NCI-H146 treated with DMSO at 0.1 percent for 48 hours (cell line): ENCODE results near the gene STUM.

Experiments used
- DNase-seq: peaks from one replicate; lab custom pipeline; 2025; ENCODE audit not compliant: unreplicated experiment; lab: John Stamatoyannopoulos, UW

Gene STUM

DNA sequence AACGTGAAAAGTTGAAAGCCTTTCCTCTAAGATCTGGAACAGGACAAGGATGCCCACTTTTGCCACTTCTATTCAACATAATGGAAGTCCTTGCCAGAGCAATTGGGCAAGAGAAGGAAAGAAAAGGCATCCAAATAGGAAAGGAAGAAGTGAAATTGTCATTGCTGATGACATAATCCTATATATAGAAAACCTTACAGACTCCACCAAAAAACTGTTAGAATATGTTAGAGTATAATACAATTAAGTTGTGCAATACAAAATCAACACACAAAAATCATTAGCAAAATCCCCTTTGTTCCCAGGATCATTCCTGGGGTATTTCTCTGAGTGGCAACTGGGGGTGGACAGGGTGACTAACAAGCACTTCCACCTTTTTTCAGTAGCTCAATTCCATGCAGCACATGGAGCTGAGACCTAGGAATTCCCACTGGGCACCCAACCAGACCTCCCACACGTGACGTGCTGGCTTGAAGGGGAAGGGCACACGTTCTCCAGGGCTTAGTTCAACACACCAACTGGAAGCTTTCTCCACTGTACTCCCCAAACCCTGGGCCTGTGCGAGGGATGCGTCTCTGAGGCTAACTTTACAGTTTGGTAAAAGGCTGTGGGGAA lies 9.6 kb downstream of the STUM start:
- DNase-seq: no peak

DNA sequence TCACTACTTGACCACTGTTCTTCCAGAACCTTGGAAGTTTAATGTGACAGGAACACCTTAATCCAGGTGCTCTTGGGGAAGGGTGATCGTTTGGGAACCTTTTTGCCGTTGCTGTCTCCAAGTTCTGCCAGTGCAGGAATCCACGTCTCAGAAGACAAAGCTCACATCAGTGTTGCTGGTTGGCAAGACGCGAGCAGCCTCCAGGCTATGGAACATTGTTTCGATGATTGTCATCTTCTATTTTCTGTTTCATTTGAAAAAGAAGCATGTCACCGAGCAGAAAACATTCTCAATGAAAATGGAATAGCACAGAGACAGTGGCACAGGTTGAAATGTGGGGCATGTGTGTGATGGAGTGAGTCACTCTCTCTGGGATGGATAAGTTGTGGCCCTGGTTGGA lies 11.7 kb downstream of the STUM start:
- DNase-seq: no peak

DNA sequence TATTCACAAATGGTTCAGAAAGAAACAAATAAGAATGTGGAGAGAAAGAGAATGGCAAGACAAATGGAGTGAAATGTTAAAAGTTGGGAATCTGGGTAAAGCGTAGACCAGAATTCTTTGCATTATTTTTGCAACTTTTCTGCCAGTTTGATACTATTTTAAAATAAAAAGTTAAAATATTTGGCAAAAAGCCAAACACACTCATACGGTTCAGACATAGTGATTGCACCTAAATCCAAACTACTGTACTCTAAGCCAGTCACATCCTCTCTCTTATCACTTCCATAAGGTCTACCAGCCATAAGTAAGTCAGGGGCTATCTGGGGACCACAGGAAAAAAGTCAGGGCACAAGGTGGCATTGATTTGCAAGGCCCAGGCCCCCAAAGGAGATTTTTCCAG lies 14.4 kb downstream of the STUM start:
- DNase-seq: no peak

DNA sequence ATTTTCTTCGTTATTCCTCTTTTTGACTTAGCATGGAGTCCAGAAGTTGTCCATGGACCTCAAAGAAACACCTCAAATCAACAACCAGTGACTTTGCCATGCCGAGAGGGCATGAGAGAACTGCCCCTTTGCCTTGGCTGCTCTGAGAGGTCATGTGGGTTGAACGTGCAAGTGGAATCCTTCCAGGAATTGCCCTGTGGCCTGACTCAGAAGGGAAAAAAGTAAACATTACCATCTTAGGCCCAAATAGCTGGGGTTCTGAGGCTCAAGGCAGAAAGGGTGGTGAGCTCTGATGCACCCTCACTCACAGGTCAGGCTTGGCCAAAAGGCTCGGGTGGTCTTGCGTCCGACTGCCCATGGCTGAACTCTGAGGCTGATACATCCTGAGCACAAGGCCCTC lies 15.1 kb downstream of the STUM start:
- no peak for DNase-seq

DNA sequence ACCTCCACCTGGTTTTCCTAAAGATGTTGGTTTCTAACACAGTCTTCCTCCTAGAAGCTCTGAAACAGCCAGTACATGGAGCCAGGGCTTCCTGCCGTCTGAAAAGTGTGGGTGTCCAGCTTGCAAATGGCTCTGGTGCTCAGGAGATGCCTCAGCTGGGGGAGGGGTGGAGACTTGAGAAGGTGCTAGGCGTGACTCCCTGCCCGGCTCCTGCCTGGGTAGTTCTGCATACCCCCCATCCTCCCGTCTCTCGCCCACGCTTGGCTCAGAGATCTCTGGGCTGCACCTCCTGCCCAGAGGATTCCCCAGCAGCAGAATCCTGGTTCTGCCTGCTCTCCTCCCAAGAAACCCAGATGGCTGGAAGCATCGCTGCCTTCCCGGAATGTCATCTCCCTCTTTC lies 16.9 kb downstream of the STUM start:
- DNase-seq: no peak

DNA sequence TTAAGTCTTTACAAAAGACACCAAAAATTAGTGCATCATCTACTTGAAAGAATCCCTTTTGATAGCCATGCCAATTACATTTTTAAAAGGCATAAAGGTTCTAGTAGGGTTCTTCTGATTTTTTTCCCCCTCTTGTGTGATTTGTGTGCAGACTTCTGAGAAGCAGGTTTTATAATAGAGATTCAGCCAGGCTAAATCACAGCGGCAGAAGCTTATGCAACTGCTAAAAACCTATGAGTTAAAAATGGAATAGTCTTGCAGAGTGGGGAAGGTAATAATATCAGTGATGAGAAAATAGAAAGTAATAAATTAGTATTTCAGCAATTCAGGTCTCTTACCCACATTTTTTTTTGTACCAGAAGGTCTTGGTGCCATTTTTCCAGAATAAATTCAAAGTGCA lies 17.7 kb downstream of the STUM start:
- no peak for DNase-seq

DNA sequence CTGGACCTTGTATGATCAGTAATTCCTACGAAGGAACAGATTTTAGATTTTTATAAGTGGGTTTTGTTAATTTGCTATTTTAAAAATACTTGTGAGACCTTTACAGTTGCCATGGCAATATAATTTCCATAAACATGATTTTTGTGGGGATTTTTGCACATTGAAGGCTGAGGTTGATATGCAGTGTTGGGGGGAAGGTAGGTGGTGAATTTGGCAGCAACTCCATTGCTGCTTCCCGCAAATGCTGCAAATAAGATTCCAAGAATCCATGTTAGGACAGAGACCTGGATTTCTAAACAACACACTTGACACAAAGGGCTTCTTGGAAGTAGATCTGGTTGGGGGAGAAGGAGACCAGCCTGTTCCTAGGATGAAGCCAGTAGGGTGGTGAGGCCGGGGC lies 18.2 kb downstream of the STUM start:
- no peak for DNase-seq

DNA sequence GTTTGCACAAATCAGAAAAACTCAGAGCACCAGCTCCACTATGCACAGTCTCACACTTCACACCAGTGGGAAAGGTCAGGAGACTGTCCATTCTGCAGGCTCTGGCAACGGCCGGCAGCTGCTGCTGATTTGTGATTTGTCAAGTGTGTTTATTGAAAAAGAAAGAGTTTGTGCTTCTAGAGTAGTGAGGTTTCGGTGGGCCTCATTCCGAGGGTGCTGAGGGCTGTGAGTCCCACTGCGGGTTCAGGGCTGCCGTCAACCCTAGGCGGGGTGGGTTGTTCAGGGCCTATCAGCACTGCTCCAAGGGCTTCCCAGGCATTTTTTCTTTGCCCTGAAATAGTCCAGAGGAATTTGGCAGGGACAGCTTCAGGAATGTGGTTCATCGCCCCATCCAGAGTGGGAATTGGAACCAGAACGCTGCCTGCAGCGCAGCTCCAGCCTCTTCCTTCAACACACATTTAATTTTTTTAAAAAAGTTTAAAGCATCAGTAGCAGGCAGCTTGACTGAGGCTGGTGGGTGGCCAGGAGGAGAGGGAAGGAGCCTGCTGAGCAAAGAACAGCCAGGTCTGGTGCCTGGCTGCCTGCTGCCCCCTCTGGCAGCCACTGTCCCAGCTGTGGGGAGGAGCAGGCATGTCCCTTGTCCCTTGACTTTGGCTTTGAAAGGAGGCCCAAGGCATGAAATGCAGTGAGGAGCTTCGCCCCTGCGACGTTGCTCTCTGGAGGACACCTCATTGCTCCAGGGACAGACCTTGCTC lies 19.7 kb downstream of the STUM start:
- no peak for DNase-seq

DNA sequence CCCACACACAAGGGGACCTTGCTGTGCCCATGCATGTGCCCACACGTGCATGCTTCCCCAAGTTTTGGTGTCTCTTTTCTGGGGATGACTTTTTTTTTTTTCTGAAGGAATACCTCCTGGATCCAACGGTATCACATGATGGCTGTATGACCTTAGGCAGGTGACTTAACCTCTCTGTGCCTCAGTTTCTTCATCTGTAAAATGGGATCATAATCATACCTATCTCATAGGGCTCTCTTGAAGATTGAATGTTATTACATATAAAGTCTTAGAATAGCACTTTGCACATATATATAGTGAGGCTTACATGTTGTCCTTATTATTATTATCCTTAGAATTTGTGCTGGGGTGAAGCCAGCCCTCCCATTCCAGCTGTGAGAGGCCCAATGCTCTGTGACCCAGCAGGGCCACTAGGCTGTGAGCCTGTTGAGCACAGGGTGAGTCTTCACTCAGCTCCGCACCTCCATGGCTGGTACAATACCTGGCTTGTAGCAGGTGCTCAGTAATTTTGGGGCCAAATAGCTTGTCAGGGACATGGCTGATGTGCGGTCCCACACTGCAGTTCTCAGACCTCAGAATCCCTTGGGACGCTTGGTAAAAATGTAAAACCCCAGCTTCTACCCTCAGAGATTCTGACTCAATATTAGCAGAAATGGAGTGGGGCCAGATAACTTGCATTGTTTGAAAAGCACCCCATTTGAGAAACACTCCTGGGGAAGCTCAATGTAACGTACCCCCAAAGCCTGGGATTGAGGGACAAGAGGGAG lies 20.6 kb downstream of the STUM start:
- no peak for DNase-seq

DNA sequence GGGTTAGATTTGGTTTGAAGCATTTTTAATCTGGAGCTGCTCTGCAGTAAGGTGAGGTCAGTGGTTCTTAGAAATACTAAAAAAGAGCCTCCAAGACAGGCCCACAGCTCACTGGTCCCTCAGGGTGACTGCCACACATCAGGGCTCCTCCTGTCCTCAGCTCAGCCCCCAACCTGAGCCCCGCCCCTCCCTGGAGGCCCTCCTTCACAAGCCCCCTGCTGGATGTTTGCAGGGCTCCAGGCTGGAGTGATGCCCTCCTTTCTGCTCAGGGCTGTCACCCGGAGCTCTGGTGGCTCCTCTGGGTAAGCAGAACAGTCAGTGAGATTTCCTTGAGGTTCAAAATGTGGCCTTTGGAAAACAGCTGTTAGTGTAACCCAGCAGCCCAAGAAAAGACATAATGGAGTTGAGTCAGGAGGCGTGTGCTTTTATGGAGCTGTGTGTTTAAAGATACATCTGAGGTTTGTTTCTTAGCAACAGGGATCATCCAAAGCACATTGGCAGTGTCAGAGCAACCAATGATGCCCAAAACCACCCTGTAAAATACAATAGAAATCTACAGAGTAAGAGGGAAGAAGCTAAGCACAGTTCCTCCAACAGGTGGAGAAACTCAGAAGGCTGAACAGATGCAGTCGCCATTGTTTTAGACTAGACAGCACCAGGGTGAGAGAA lies 21.4 kb downstream of the STUM start:
- DNase-seq: peak; percentile 1

DNA sequence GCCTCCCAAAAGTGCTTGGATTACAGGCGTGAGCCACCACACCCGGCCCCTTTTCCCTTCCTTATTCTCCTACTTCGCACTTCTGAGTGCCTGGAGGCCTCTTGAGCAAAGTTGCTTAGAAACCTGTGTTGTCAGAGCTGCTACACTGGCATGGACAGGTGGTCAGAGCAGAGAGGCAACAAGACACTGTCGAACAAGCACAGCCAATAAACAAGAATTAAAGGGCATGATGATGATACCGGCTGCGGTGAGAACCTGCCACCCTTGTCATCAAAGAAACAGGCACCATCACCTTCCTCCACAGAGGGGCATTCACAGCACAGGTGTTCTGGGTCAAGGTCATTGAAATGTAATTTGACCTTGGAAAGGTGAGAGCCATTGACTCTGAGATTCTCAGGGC lies 23.3 kb downstream of the STUM start:
- no peak for DNase-seq

DNA sequence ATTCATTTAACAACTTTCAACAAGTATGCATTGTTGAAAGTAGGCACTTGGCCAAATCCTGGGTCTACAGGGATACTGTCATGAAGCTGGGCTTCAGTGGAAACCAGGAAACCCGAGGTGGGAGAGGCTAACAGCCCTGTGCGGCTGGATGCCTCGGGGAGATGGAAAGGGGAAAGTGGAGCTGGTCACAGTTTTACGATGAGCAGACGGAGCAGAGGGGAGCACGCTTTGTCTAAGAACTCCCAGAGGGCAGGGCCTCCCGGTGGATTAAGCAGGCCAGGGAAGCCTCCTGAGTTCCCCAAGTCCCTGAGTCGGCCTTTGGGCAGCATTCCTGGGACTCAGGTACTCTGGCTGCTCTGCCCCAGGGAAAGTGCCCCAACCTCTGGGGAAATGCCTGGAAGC lies 23.8 kb downstream of the STUM start:
- DNase-seq: no peak

DNA sequence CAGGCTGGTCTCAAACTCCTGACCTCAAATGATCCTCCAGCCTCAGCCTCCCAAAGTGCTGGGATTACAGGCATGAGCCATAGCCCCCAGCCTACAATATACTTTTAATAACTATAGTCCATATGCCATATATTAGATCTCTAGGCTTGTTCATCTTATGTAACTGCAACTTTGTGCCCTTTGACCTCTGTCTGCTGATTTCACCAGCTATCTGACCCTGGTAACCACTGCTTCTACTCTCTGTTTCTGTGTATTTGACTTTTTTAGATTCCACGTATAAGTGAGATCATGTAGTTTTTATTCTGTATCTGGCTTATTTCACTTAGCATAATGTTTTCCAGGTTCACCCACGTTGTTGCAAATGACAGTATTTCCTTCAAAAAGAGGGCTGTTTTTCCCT lies 25.5 kb downstream of the STUM start:
- DNase-seq: no peak

DNA sequence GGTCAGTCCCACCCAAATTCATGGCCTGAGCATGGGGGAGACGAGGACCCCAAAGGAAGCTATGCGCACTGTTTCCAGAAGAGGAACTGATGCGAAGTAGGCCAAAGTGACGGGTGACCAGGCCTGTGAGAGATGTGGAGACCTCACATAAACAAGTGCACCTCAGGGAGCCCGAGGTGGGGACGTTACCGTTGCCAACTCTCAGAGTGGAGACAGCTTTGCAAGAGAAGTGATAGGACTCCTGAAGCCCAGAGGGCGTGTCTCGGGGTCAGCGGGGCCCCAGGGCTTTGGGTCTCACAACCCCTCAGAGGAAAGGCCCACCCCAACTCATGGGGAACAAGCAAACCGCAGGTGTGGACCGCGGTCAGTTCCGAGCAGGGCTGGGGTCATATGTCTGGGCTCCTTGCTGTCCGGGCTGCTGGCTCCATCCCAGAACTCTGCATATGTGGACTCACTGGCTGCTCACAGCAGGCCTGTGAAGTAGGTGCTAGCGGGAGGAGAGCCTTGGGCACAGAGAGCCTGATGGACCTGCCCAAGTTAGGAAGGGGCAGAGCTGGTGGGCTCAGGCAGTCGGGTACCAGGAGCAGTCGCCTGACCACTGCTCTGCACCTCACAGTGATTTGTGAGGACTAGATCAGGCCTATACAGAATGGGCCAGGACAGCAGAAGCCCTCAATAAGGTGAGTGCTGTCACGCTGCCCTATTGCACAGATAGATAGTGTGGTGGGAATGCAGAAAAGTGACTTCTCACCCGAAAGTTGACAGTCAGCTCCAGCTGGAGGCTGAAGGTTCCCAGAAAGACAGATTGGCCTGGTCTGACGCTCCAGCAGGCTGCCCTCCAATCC lies 26.2 kb downstream of the STUM start:
- no peak for DNase-seq

DNA sequence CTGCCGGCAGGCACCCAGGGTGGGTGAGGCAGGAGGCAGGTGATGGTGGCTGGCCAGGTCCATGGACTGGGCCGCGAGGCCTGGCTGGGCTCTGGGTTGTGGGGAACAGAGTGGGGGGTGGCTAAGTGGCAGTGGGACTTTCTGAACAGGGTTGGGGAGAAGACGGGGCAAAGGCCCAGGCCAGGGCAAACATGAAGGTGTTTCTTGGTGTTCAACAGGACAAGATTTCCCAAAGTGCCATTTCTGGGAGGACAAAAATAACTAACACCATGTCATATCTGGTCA lies 26.8 kb downstream of the STUM start:
- no peak for DNase-seq

DNA sequence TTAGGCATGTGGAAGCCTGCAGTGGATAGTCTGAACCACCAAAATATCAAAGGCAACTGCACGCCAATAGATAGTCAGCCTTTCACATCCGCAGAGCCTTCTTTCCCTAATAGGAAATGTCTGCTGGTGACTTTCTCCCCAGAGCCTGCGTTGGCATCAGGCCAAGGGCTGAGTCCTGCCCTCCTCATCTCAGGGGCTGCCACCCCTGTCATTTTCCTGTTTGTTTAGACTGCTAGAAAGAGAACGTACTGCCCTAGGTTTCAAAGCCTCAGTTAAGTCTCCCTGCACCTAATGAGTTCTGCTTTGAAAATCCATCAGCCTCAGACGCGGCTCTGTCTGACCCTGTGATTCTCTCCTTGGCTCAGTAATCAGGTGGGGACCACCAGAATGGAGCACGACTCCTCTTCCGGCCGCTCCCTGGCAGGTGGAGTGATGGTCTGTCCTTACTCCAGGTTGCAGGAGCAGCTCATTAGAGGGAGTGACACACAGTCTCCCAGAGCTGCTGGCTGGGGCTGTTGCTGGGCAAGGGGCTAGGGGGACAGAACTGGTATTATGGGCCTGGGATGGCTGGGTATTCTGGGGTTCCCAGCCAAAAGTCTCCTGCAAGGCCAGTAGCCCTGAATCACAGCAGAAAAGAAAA lies 27.3 kb downstream of the STUM start:
- DNase-seq: peak; percentile 29

DNA sequence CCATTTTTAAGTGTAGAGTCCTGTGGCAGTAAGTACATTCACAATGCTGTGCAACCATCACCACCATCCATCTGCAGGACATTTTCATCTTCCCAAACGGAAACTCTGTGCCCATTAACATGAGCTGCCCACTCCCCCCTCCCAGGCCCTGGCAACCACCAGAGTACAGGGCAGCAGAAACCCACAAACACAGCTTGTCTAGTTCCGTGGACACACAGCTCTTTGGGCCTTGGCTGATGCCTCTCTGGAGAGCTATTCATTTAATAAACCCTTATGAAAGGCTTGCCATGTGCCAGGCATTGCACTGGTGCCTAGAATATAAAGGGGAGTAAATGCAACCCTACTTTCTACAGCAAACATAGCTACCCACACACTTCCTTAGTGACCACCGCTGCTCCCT lies 28.0 kb downstream of the STUM start:
- DNase-seq: no peak

DNA sequence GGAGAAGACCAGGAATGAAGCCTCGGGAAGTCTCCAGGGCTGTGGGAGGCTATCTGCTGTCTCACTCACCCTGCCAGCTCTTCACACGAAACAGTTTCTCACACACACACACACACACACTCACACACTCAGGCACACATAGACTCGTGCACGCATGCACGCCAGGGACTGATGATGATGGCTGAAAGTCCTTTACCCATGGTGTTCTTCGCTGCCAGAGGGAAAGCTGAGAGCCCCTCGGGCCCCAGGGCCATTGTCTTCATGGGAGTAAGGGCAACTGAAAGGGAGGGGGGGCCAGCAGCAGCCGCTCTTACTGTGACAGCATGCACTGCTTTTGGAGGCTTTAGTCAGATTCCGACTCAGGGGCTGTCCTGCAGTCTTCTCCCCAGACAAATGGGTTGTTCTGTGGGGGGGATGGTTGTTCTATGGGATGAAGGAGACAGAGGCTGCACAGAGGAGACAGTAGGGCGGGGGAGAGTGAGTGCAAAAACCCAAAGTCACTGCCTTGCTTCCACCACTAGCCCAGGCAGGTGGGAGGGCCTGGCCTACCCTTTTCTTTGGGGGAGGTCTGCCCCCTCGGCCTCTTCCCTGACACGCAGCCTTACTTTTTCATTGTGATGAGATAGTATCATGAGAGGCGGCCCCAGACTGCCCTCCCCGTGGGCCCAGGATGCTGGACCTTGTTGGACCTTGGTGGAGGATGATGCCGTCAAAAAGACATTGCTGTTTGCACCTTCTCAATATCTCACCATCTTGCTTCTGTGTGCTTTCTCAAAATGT lies 29.0 kb downstream of the STUM start:
- no peak for DNase-seq

DNA sequence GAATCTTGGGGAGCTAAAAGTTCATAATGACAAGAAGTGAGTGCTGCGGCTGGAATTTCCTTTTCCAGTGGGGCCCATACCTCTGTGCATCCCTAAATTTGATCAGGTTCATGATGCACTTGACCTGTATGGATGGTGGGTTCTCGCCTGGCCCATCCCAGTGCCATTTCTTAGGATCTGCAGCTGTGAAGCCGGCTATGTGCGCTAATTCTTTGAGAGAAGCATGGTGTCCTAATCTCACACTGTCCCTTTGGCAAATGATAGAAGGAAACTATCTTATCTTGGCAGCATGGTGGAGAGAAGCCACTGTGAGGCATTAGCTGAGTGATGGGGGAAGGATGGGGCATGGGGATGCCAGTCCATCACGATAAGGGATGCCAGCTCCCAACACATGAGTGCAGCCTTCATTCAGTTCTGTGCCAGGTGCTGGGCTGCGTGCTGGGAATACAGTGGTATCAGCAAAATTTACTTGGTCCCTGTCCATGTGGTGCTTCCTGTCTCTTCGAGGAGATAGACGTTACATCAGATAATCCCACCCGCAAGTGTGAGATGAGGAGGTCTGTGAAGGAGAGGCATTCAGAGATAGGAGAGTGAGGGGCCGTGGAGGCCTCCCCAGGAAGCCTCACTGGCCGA lies 30.5 kb downstream of the STUM start:
- no peak for DNase-seq
